Measurements from ENCODE around the gene ZNF282. TPM values are rescaled to one million over a fixed set of nuclear protein-coding genes. Genes with fewer than 3 reads are reported as not detected.

ZNF282 gene
- total RNA-seq, 1 experiment from 2014 or later = 38.2 TPM

DNA sequence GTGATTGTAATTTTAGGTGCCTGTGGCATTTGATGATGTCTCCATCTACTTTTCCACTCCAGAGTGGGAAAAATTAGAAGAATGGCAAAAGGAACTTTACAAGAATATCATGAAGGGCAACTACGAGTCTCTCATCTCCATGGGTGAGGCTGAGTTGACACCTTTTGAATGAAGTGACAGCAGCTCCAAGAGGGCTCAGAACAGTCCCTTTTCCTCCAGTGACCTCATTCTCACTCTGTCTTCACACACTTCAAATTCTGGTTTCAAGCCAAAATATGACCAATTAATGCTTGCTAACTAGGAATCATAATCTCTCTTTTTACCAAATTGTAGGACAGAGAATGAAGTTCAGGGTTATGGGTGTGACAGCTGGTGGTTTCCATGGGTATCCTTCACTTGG lies 29.2 kb upstream of the ZNF282 start:
- no peak overlapping the region for H3K27ac ChIP-seq (ENCODE audit: low read depth, low read length, poor library complexity, severe bottlenecking)
- no peaks in the 10 kb centered on the region for H3K27me3 ChIP-seq (replicated peaks; ENCODE audit: insufficient read depth, low read depth, low read length, poor library complexity)
- TF ChIP-seq EZH2 (IDR thresholded peaks at IDR 0.05; ENCODE audit: borderline replicate concordance, low read depth, low read length, poor library complexity, severe bottlenecking) = no peak
- TF ChIP-seq, protein P1, sequence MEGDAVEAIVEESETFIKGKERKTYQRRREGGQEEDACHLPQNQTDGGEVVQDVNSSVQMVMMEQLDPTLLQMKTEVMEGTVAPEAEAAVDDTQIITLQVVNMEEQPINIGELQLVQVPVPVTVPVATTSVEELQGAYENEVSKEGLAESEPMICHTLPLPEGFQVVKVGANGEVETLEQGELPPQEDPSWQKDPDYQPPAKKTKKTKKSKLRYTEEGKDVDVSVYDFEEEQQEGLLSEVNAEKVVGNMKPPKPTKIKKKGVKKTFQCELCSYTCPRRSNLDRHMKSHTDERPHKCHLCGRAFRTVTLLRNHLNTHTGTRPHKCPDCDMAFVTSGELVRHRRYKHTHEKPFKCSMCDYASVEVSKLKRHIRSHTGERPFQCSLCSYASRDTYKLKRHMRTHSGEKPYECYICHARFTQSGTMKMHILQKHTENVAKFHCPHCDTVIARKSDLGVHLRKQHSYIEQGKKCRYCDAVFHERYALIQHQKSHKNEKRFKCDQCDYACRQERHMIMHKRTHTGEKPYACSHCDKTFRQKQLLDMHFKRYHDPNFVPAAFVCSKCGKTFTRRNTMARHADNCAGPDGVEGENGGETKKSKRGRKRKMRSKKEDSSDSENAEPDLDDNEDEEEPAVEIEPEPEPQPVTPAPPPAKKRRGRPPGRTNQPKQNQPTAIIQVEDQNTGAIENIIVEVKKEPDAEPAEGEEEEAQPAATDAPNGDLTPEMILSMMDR (conservative IDR thresholded peaks at IDR 0.05; ENCODE audit: low read depth, low read length) = no peak
- H3K9me3 ChIP-seq (ENCODE audit: low read depth, low read length, poor library complexity, severe bottlenecking) = no peaks in the 10 kb centered on the region
- no TSS peak for BruUV-seq (replicated peaks)
- POLR2A ChIA-PET (ENCODE audit: low non-redundant PET) = no interaction called here
- no peaks in the 10 kb centered on the region for H3K4me1 ChIP-seq (ENCODE audit: insufficient read depth, low read length, poor library complexity, severe bottlenecking)
- no peak overlapping the region for H3K4me3 ChIP-seq (ENCODE audit: low read depth, low read length, poor library complexity, severe bottlenecking)
- H3K36me3 ChIP-seq (ENCODE audit: insufficient read depth, low read length, poor library complexity, severe bottlenecking) = peaks cover 56% of the 10 kb centered on the region
- CTCF ChIA-PET = no interaction called here
- intact Hi-C loops (cut with micrococcal nuclease; ENCODE audit: unreplicated experiment) = no loop called here
- no peak for DNase-seq (ENCODE audit: low spot score)

- TF ChIP-seq, protein P1 (conservative IDR thresholded peaks at IDR 0.05; ENCODE audit: low read depth, low read length) = no peak
- TF ChIP-seq EZH2 (IDR thresholded peaks at IDR 0.05; ENCODE audit: borderline replicate concordance, low read depth, low read length, poor library complexity, severe bottlenecking) = no peak
- H3K4me1 ChIP-seq (ENCODE audit: insufficient read depth, low read length, poor library complexity, severe bottlenecking) = no peaks in the 10 kb centered on the region
- intact Hi-C loops (cut with micrococcal nuclease; ENCODE audit: unreplicated experiment) = no loop called here
- ChIA-PET POLR2A (ENCODE audit: low non-redundant PET) (no interaction called here), CTCF (no interaction called here)
- H3K27me3 ChIP-seq (replicated peaks; ENCODE audit: insufficient read depth, low read depth, low read length, poor library complexity) = no peaks in the 10 kb centered on the region
- BruUV-seq (replicated peaks) = no TSS peak
- peaks cover 57% of the 10 kb centered on the region for H3K36me3 ChIP-seq (ENCODE audit: insufficient read depth, low read length, poor library complexity, severe bottlenecking)
- H3K4me3 ChIP-seq (ENCODE audit: low read depth, low read length, poor library complexity, severe bottlenecking) = no peak overlapping the region
- no peak for DNase-seq (ENCODE audit: low spot score)
- H3K27ac ChIP-seq (ENCODE audit: low read depth, low read length, poor library complexity, severe bottlenecking) = no peak overlapping the region
- no peaks in the 10 kb centered on the region for H3K9me3 ChIP-seq (ENCODE audit: low read depth, low read length, poor library complexity, severe bottlenecking)
Observed at GRCh38 chr7:149166630-149167352, 28.6 kb upstream of the ZNF282 start.

GRCh38 chr7:149171892-149172533 lies 23.3 kb upstream of the ZNF282 start:
- no TSS peak for BruUV-seq (replicated peaks)
- Histone ChIP-seq H3K4me1 (ENCODE audit: insufficient read depth, low read length, poor library complexity, severe bottlenecking) (no peaks in the 10 kb centered on the region), H3K27ac (ENCODE audit: low read depth, low read length, poor library complexity, severe bottlenecking) (peak overlapping the region; percentile 26), H3K27me3 (replicated peaks; ENCODE audit: insufficient read depth, low read depth, low read length, poor library complexity) (no peaks in the 10 kb centered on the region), H3K4me3 (ENCODE audit: low read depth, low read length, poor library complexity, severe bottlenecking) (no peak overlapping the region), H3K36me3 (ENCODE audit: insufficient read depth, low read length, poor library complexity, severe bottlenecking) (peaks cover 55% of the 10 kb centered on the region), H3K9me3 (ENCODE audit: low read depth, low read length, poor library complexity, severe bottlenecking) (no peaks in the 10 kb centered on the region)
- DNase-seq (ENCODE audit: low spot score) = no peak
- TF ChIP-seq EZH2 (IDR thresholded peaks at IDR 0.05; ENCODE audit: borderline replicate concordance, low read depth, low read length, poor library complexity, severe bottlenecking) = no peak
- TF ChIP-seq, protein P1 (conservative IDR thresholded peaks at IDR 0.05; ENCODE audit: low read depth, low read length) = no peak
- intact Hi-C loops (cut with micrococcal nuclease; ENCODE audit: unreplicated experiment) = no loop called here
- ChIA-PET POLR2A (ENCODE audit: low non-redundant PET) (no interaction called here), CTCF (no interaction called here)

Measured in A673 (cell line).